GM12872 (cell line): ENCODE data around the gene NDST3.

Experiments used
- TF ChIP-seq, protein P1 (sequence below): IDR thresholded peaks from 3 replicates; pipeline ENCODE4 v1.5.1; 2011; ENCODE audit warnings: low read depth, mild to moderate bottlenecking, low read length, moderate library complexity; ENCODE audit not compliant: insufficient read depth

Gene NDST3

GRCh38 chr4:118036336-118036735, 2.0 kb downstream of the NDST3 start:
- TF ChIP-seq, protein P1, sequence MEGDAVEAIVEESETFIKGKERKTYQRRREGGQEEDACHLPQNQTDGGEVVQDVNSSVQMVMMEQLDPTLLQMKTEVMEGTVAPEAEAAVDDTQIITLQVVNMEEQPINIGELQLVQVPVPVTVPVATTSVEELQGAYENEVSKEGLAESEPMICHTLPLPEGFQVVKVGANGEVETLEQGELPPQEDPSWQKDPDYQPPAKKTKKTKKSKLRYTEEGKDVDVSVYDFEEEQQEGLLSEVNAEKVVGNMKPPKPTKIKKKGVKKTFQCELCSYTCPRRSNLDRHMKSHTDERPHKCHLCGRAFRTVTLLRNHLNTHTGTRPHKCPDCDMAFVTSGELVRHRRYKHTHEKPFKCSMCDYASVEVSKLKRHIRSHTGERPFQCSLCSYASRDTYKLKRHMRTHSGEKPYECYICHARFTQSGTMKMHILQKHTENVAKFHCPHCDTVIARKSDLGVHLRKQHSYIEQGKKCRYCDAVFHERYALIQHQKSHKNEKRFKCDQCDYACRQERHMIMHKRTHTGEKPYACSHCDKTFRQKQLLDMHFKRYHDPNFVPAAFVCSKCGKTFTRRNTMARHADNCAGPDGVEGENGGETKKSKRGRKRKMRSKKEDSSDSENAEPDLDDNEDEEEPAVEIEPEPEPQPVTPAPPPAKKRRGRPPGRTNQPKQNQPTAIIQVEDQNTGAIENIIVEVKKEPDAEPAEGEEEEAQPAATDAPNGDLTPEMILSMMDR = no peak

GRCh38 chr4:118037955-118038354, 3.7 kb downstream of the NDST3 start:
- TF ChIP-seq, protein P1 = no peak

GRCh38 chr4:118046323-118046722, 12.0 kb downstream of the NDST3 start:
- TF ChIP-seq, protein P1 = no peak

GRCh38 chr4:118047043-118047442, 12.8 kb downstream of the NDST3 start:
- TF ChIP-seq, protein P1 = no peak

DNA sequence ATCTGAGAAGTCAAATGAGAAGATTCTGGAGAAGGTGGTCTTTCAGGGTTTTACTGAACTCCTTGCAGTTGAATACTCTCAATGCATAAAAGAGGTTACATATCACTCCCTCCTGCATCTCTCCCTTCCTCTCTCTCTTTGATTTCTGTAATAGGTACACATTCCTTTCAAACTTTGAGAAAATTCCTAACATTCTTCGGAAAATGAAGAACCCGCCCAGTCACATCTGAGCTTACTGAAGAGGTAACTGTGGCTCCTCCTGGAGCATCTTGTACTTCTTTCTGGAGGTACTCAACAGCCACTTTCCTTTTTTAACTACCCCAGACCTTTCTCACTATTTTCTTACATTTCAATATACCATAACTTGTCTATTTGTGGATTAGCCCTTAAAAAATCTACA, 24.7 kb downstream of the NDST3 start:
- TF ChIP-seq, protein P1 = no peak

- TF ChIP-seq, protein P1 = no peak
Measured at GRCh38 chr4:118059397-118059796, 25.1 kb downstream of the NDST3 start.

- TF ChIP-seq, protein P1 = peak; percentile 75
Measured at GRCh38 chr4:118076958-118077766, 42.9 kb downstream of the NDST3 start.
